GM18951 (cell line): Measurements from ENCODE around the gene CARD8.

Experiments used
- POLR2A ChIP-seq: IDR thresholded peaks from 4 replicates; pipeline ENCODE4 v1.6.1; 2011; ENCODE audit warnings: mild to moderate bottlenecking; ENCODE audit not compliant: insufficient read length, insufficient read depth; ENCODE audit errors: extremely low read depth
- in situ Hi-C: fragments of 300-500 bp; cut with MboI; formaldehyde crosslinking; loops from one replicate; pipeline ENCODE4 v1.12.0; 2022; ENCODE audit warnings: low sequenced_read_pairs, mixed read lengths, inconsistent platforms; ENCODE audit not compliant: unreplicated experiment

Gene CARD8

DNA sequence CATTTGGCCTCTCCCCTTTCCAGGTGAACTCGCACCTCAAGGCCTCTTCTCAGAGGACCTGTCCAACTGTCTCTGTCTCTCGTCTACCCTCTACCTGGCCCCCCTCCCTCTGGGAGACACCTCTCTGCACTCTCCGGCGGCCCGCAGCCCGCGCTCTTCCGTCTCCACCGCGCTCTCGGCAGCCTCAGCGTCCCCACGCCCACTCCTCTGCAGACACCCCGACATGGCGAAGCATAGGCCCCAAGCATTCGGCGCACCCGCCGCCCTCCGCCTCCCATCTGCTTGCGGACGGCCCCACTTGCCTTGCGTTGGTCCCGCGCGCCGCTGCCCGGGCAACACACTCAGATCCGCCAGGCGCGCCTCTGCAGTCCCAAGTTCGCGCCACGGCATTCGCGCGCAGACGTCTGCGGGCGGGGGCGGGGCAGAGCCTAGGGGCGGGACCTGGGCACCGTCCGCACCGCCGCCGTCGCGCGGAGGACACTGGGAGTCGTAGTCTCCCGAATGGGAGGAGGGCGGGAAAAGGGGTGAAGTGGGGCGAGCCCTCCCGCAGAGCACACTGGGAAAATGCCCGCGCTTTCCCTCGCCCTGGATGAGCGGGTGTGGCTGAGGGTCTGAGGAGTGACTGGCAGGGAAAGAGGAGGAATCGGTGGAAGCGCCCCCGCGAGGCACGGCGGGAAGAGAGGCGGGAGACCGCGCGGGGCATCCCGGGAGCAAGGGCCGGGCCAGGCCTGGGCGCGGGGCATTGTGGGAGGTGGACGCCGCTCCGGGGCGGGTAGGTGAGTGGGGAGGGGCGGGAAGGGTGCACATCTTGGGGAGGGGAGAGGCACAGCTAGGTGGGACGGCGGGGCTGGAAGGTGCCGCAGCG lies 85.5 kb downstream of the CARD8 start, which contains the start of the genes LIG1 and ZSWIM9:
Gene LIG1, minus strand, starts transcription at position 406 of the 865 bp plus-strand sequence. CDS start 4,778 bp downstream, outside the sequence.
Gene ZSWIM9, plus strand, starts transcription at position 742 of the 865 bp plus-strand sequence. CDS start 1,123 bp downstream, outside the sequence.
- TF ChIP-seq POLR2A, result peak; percentile 66

DNA sequence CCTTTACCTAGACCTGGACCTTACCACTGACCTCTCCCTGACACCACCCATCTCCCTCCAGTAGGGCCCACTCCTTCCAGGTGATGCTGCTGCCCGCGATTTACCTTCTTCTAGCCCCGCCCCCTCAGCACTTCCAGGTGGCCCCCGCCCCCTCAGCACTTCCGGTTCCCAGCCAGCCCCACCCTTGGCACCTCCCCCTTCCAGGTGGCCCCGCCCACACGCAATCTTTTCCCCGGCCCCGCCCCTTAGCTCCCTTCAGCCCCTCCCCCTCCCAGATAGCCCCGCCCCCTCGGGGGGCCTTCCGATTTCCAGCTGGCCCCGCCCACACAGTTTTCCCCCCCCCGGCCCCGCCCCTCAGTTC lies 86.2 kb downstream of the CARD8 start:
- in situ Hi-C loops, result no loop called here
- TF ChIP-seq POLR2A, result no peak

More for the DNA sequence above, 85.5 kb downstream of the CARD8 start, which contains the start of the genes LIG1 and ZSWIM9:
- in situ Hi-C loops, result no loop called here

- in situ Hi-C loops, result no loop called here
- TF ChIP-seq POLR2A, result no peak
Observed at GRCh38 chr19:48168689-48169088, 87.0 kb downstream of the CARD8 start.

GRCh38 chr19:48158210-48158790 lies 97.4 kb downstream of the CARD8 start:
- in situ Hi-C loops, result loop anchor here (10.0 kb wide), 2 partner anchors 53 to 193 kb away; no protein-coding TSS in a partner anchor
- no peak for TF ChIP-seq POLR2A
